SU-DHL-6 (cell line): ENCODE measurements around the gene SIRPA.

Source experiments
- H2AFZ ChIP-seq: fragments of 200-600 bp; sonication (generic); 2 replicates; pipeline ENCODE4 v1.6.1; 2014; ENCODE audit warnings: low read depth, mild to moderate bottlenecking, moderate library complexity, mixed read lengths, antibody characterized with exemption, low read length; ENCODE audit not compliant: severe bottlenecking
- H3F3A ChIP-seq: fragments of 200-600 bp; shearing (Covaris generic); 2 replicates; pipeline ENCODE4 v1.6.0; 2016; ENCODE audit warnings: antibody characterized with exemption, mild to moderate bottlenecking; ENCODE audit not compliant: insufficient read depth
- H3K27ac ChIP-seq: fragments of 200-600 bp; sonication (generic); 2 replicates; pipeline ENCODE4 v1.5.1; 2016; ENCODE audit warnings: low read depth, mild to moderate bottlenecking, low read length, moderate library complexity, mixed read lengths
- H3K27me3 ChIP-seq: fragments of 200-600 bp; sonication (generic), shearing (Covaris generic); 2 replicates; pipeline ENCODE4 v1.6.0; 2014; ENCODE audit warnings: mild to moderate bottlenecking, low read length
- H3K36me3 ChIP-seq: fragments of 200-600 bp; sonication (generic); 2 replicates; pipeline ENCODE4 v1.6.1; 2014; ENCODE audit warnings: mild to moderate bottlenecking, low read length, mixed read lengths
- H3K4me2 ChIP-seq: fragments of 300-600, 200-600 bp; shearing (Covaris generic), sonication (generic); 2 replicates; pipeline ENCODE4 v1.6.0; 2014; ENCODE audit warnings: low read length, low read depth, mild to moderate bottlenecking; ENCODE audit not compliant: poor library complexity, severe bottlenecking
- H3K4me3 ChIP-seq: fragments of 200-600 bp; sonication (generic); 2 replicates; pipeline ENCODE4 v1.5.1; 2014; ENCODE audit warnings: antibody characterized with exemption, low read length, mild to moderate bottlenecking, mixed read lengths; ENCODE audit not compliant: insufficient read depth, poor library complexity, severe bottlenecking
- H3K79me2 ChIP-seq: fragments of 200-600 bp; sonication (generic); 2 replicates; pipeline ENCODE4 v1.6.1; 2014; ENCODE audit warnings: mild to moderate bottlenecking, low read length, moderate library complexity; ENCODE audit not compliant: insufficient read depth
- H3K9ac ChIP-seq: fragments of 200-600 bp; sonication (generic); 2 replicates; pipeline ENCODE4 v1.7.0; 2014; ENCODE audit warnings: mild to moderate bottlenecking, low read length
- H3K9me2 ChIP-seq: fragments of 200-600 bp; sonication (generic); replicated peaks from 2 replicates; pipeline ENCODE4 v1.6.1; 2014; ENCODE audit warnings: low read length; ENCODE audit not compliant: insufficient read depth
- H3K9me3 ChIP-seq: fragments of 200-600 bp; sonication (generic); 2 replicates; pipeline ENCODE4 v1.6.1; 2014; ENCODE audit warnings: low read length, mixed read lengths; ENCODE audit not compliant: insufficient read depth
- H4K20me1 ChIP-seq: fragments of 200-600 bp; sonication (generic); 2 replicates; pipeline ENCODE4 v1.6.1; 2014; ENCODE audit warnings: low read depth, mild to moderate bottlenecking, antibody characterized with exemption, low read length, moderate library complexity, mixed read lengths
- CTCF ChIP-seq: fragments of 200-600 bp; sonication (generic); IDR thresholded peaks from one replicate; pipeline ENCODE4 v1.5.1; 2017; ENCODE audit warnings: antibody characterized with exemption, mild to moderate bottlenecking, low read length, moderate library complexity; ENCODE audit not compliant: insufficient read depth, poor library complexity, severe bottlenecking
- EZH2phosphoT487 ChIP-seq: fragments of 200-600 bp; sonication (generic), shearing (Covaris generic); conservative IDR thresholded peaks from 2 replicates; pipeline ENCODE4 v1.6.1; 2018; ENCODE audit warnings: mild to moderate bottlenecking, antibody characterized with exemption, low read length, moderate library complexity, mixed read lengths

Gene SIRPA

GRCh38 chr20:1875762-1876161 is 19.4 kb upstream of the SIRPA start:
- Histone ChIP-seq H3K4me2 (no peak overlapping the region), H2AFZ (no peak overlapping the region), H3K27me3 (no peaks in the 10 kb centered on the region), H4K20me1 (no peaks in the 10 kb centered on the region), H3K79me2 (no peaks in the 10 kb centered on the region), H3K9ac (no peak overlapping the region), H3K36me3 (no peaks in the 10 kb centered on the region), H3K4me3 (no peak overlapping the region), H3K27ac (no peak overlapping the region), H3K9me3 (no peaks in the 10 kb centered on the region), H3K9me2 (no peaks in the 10 kb centered on the region), H3F3A (no peaks in the 10 kb centered on the region)
- TF ChIP-seq CTCF (no peak), EZH2phosphoT487 (no peak)

- H3K4me2 ChIP-seq: no peak overlapping the region
- H3K27ac ChIP-seq: no peak overlapping the region
- H3F3A ChIP-seq: no peaks in the 10 kb centered on the region
- no peaks in the 10 kb centered on the region for H3K9me3 ChIP-seq
- H2AFZ ChIP-seq: no peak overlapping the region
- H3K9me2 ChIP-seq: no peaks in the 10 kb centered on the region
- H4K20me1 ChIP-seq: no peaks in the 10 kb centered on the region
- no peak overlapping the region for H3K9ac ChIP-seq
- H3K27me3 ChIP-seq: no peaks in the 10 kb centered on the region
- H3K79me2 ChIP-seq: no peaks in the 10 kb centered on the region
- no peak for TF ChIP-seq CTCF
- TF ChIP-seq EZH2phosphoT487: no peak
- no peaks in the 10 kb centered on the region for H3K36me3 ChIP-seq
- H3K4me3 ChIP-seq: no peak overlapping the region
These were observed 18.8 kb upstream of the SIRPA start for GRCh38 chr20:1876217-1876921.

GRCh38 chr20:1876975-1877608 is 18.1 kb upstream of the SIRPA start:
- H2AFZ ChIP-seq: no peak overlapping the region
- H3K4me3 ChIP-seq: no peak overlapping the region
- H3K4me2 ChIP-seq: no peak overlapping the region
- no peaks in the 10 kb centered on the region for H3F3A ChIP-seq
- no peaks in the 10 kb centered on the region for H3K9me3 ChIP-seq
- no peak overlapping the region for H3K27ac ChIP-seq
- no peaks in the 10 kb centered on the region for H3K79me2 ChIP-seq
- no peak for TF ChIP-seq EZH2phosphoT487
- TF ChIP-seq CTCF: no peak
- H3K36me3 ChIP-seq: no peaks in the 10 kb centered on the region
- H3K27me3 ChIP-seq: no peaks in the 10 kb centered on the region
- H4K20me1 ChIP-seq: no peaks in the 10 kb centered on the region
- no peaks in the 10 kb centered on the region for H3K9me2 ChIP-seq
- no peak overlapping the region for H3K9ac ChIP-seq
